Heart left ventricle (tissue), 16 donors: ENCODE measurements around the gene IFT122. TPM values are rescaled to one million over a fixed set of nuclear protein-coding genes. Genes with fewer than 3 reads are reported as not detected.

Source experiments
- ATAC-seq, 4 donors: fragments of 200-7000 bp; cut with Tn5 transposase; one replicate each; pipeline ENCODE4 v1.9.1; 2020 to 2022; ENCODE audit warnings: moderate library complexity in 4 of 4, mild to moderate bottlenecking in 3 of 4, moderate number of reproducible peaks in 1 of 4
- DNase-seq, 5 donors: peaks; one replicate each; pipeline ENCODE4 v3.0.0-alpha.2; 2020
- H3K27ac ChIP-seq, 12 donors: fragments of 200-600 bp; sonication (generic) in 4 of 12; one replicate each; pipeline versions ENCODE4 v1.5.0 to v1.8.0; 2016 to 2022; ENCODE audit warnings: mild to moderate bottlenecking in 2 of 12
- H3K27me3 ChIP-seq, 9 donors: fragments of 200-600 bp; sonication (generic) in 2 of 9; one replicate each; pipeline versions ENCODE4 v1.5.1 to v1.8.0; 2016 to 2022; ENCODE audit warnings: mild to moderate bottlenecking in 3 of 9
- H3K36me3 ChIP-seq, 9 donors: fragments of 200-600 bp; sonication (generic) in 2 of 9; one replicate each; pipeline versions ENCODE4 v1.5.0 to v1.8.0; 2018 to 2022; ENCODE audit warnings: mild to moderate bottlenecking in 2 of 9
- H3K4me1 ChIP-seq, 12 donors: fragments of 200-600 bp; sonication (generic) in 4 of 12; one replicate each; pipeline versions ENCODE4 v1.5.0 to v1.8.0; 2016 to 2022; ENCODE audit warnings: mild to moderate bottlenecking in 3 of 12
- H3K4me3 ChIP-seq, 12 donors: fragments of 200-600 bp; sonication (generic) in 4 of 12; one replicate each; pipeline versions ENCODE4 v1.5.0 to v1.8.0; 2017 to 2022; ENCODE audit warnings: mild to moderate bottlenecking in 9 of 12, moderate library complexity in 4 of 12
- H3K9me3 ChIP-seq, 12 donors: fragments of 200-600 bp; sonication (generic) in 4 of 12; one replicate each; pipeline versions ENCODE4 v1.5.0 to v1.8.0; 2016 to 2022; ENCODE audit warnings: mild to moderate bottlenecking in 1 of 12
- CTCF ChIP-seq, 12 donors: fragments of 200-600 bp; sonication (generic) in 4 of 12; IDR thresholded peaks; one replicate each; pipeline versions ENCODE4 v1.5.0 to v1.8.0; 2018 to 2022; ENCODE audit warnings: antibody characterized with exemption in 12 of 12, mild to moderate bottlenecking in 5 of 12
- POLR2A ChIP-seq, 2 donors: fragments of 450-650 bp; IDR thresholded peaks; one replicate each; pipeline ENCODE4 v1.6.1; 2017; ENCODE audit warnings: antibody characterized with exemption in 2 of 2, mild to moderate bottlenecking in 2 of 2, moderate library complexity in 2 of 2
- WGBS, 4 donors: extraction: QIAGEN DNeasy Blood & Tissue Kit in 2 of 4; methylation state at CpG; one replicate each; pipeline versions ENCODE4 v1.1.5 to v1.1.7; 2013 to 2018; 5-methylcytosine and 5-hydroxymethylcytosine counted together
- intact Hi-C, 10 donors: fragments of 100-400 bp; cut with DNase I; formaldehyde crosslinking; loops; one replicate each; pipeline versions ENCODE4 v1.11.1 to v1.14.2; 2022
- polyA plus RNA-seq, 2 donors: library from polyadenylated mRNA; stranded (reverse); fragments of 200-250 nt; gene quantifications; one replicate each; pipeline ENCODE4 v1.2.3, GENCODE V29; 2013
- total RNA-seq, 9 donors: library from RNA; depleted of rRNA in 2 of 9; stranded (reverse); fragments of >200 nt in 2 of 9; fragmentation: NEBNext Ultra II Directional in 3 of 9; extraction: Animal tissue kit (Norgen Biotek cat#: 25700) in 3 of 9; gene quantifications; one replicate each; pipeline versions ENCODE4 v1.1.0 to v1.2.4, GENCODE V29; 2016 to 2023
- donor health status: ischemic (EF 13 %, LVEDD 7.1; RV severe dilation, severe dysfunction).
- donor health status: healthy with polysubstance abuse.
- donor health status: DM: no; HTN: yes; CAD: no.
- donor health status: DM: no; HTN: no; CAD: no.
- donor health status: ischemic (EF 25% LVEDD 6.9; RV normal size, moderate dysfunction).
- donor health status: ischemic (EF 25% LVEDD 5.7; RV mildly dilated, moderate dysfunction).
- donor health status: healthy.
- donor health status: DM: yes; HTN: yes; CAD: no.
- donor health status: ischemic (EF 35%, LVEDD 5.7; RV mildly dilated, moderate dysfunction).
- donor health status: nonischemic (EF 11% LVEDD 7.7; RV severe dilation, severe dysfunction).
- donor health status: DM: yes; HTN: yes; CAD: no.
- donor health status: PGD.
- donor health status: ischemic (EF 29% LVEDD 5.4; RV normal size, mild dysfunction).
- donor health status: nonischemic (EF 23%, LVEDD 6.1; RV moderate dilation, normal function).

The IFT122 gene
- total and polyA plus RNA-seq, 11 donors = 7.2 to 34.2 (median 16.6) TPM

- DNase-seq = no peak
- no peak for ATAC-seq
- Histone ChIP-seq H3K27me3 (no peaks in the 10 kb centered on the region), H3K4me1 (peaks cover 0 to 14% (median 5%) of the 10 kb centered on the region in 12 donors), H3K36me3 (no peaks in the 10 kb centered on the region), H3K4me3 (no peak overlapping the region), H3K27ac (no peak overlapping the region), H3K9me3 (no peaks in the 10 kb centered on the region)
- TF ChIP-seq POLR2A (IDR thresholded peaks at IDR 0.05) = no peak
- no peak for TF ChIP-seq CTCF (IDR thresholded peaks at IDR 0.05)
- intact Hi-C loops = no loop called here
- 91 to 94% (median 93%) methylated on average over 18 to 19 of the region's 19 CpGs for WGBS, 4 donors
Observed at GRCh38 chr3:129548104-129548965, 108.3 kb downstream of the IFT122 start.

- no peaks in the 10 kb centered on the region for H3K9me3 ChIP-seq
- no peak overlapping the region for H3K27ac ChIP-seq
- intact Hi-C loops = no loop called here
- no peaks in the 10 kb centered on the region for H3K27me3 ChIP-seq
- no peaks in the 10 kb centered on the region for H3K36me3 ChIP-seq
- DNase-seq (peak in 1 of 5 donors; percentile 28), ATAC-seq (no peak)
- no peak for TF ChIP-seq POLR2A (IDR thresholded peaks at IDR 0.05)
- TF ChIP-seq CTCF (IDR thresholded peaks at IDR 0.05) = no peak
- no peak overlapping the region for H3K4me3 ChIP-seq
- WGBS, 4 donors = 92 to 94% (median 93%) methylated on average over 17 to 18 of the region's 18 CpGs
- H3K4me1 ChIP-seq = peaks cover 2 to 22% (median 14%) of the 10 kb centered on the region in 12 donors
Observed at GRCh38 chr3:129549006-129549800, 109.2 kb downstream of the IFT122 start.

DNA sequence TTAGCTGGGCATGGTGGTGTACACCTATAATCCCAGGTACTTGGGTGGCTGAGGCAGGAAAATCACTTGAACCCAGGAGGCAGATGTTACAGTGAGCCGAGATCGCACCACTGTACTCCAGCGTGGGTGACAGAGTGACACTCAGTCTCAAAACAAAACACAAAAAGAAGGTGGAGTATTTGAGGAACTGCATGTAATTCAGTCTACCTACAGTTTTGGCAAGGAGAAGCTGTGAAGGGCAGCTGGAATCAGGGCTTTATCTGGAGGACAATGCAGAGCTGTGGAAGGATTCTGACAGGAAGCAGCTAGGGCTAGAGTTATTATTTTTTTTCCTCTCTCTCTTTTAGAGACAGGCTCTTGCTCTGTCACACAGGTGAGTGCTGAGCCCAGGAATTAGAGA, 109.8 kb downstream of the IFT122 start:
- intact Hi-C loops = loop anchor here in 6 of 10 donors (5.0 to 10.0 kb wide), 3 partner anchors 43 to 48 kb away; no protein-coding TSS in a partner anchor
- H3K36me3 ChIP-seq = peaks cover 0 to 4% (median 0%) of the 10 kb centered on the region in 9 donors
- WGBS, 4 donors = 74 to 96% (median 86%) methylated on average over 3 of the region's 3 CpGs
- H3K27me3 ChIP-seq = no peaks in the 10 kb centered on the region
- H3K9me3 ChIP-seq = no peaks in the 10 kb centered on the region
- H3K4me1 ChIP-seq = peaks cover 3 to 28% (median 20%) of the 10 kb centered on the region in 12 donors
- no peak overlapping the region for H3K4me3 ChIP-seq
- no peak overlapping the region for H3K27ac ChIP-seq
- TF ChIP-seq POLR2A (IDR thresholded peaks at IDR 0.05) (no peak), CTCF (IDR thresholded peaks at IDR 0.05) (no peak)
- DNase-seq (no peak), ATAC-seq (no peak)
